Nephron progenitor cell (in vitro differentiated cells): Measurements from ENCODE around the gene TWSG1.
"Not testable (repeated sequence)": the region's sequence is repeated elsewhere in the genome, so short reads cannot be mapped to it uniquely, and the experiment has no call there.

ENCODE experiments used
- DNase-seq: peaks from one replicate; pipeline ENCODE4 v3.0.0; 2021
- H3K27ac Mint-ChIP-seq: 2 replicates; pipeline ENCODE4 v1.8.0; 2021; ENCODE audit warnings: mild to moderate bottlenecking, moderate library complexity, mixed read lengths
- H3K27me3 Mint-ChIP-seq: 2 replicates; pipeline ENCODE4 v1.8.0; 2021; ENCODE audit warnings: mild to moderate bottlenecking, low read depth, mixed read lengths; ENCODE audit not compliant: poor library complexity
- H3K36me3 Mint-ChIP-seq: 2 replicates; pipeline ENCODE4 v1.8.0; 2021; ENCODE audit warnings: low read depth, mixed read lengths
- H3K4me1 Mint-ChIP-seq: 2 replicates; pipeline ENCODE4 v1.8.0; 2021; ENCODE audit warnings: mixed read lengths
- H3K4me3 Mint-ChIP-seq: 2 replicates; pipeline ENCODE4 v1.8.0; 2021; ENCODE audit warnings: mild to moderate bottlenecking, moderate library complexity, mixed read lengths
- H3K9me3 Mint-ChIP-seq: 2 replicates; pipeline ENCODE4 v1.8.0; 2021; ENCODE audit warnings: mild to moderate bottlenecking, moderate library complexity, mixed read lengths
- CTCF ChIP-seq: fragments of 200-600 bp; sonication (generic); IDR thresholded peaks from 2 replicates; pipeline ENCODE4 v1.5.0; 2021; ENCODE audit warnings: antibody characterized with exemption

The TWSG1 gene

GRCh38 chr18:9422816-9423519, 88.4 kb downstream of the TWSG1 start:
- TF ChIP-seq CTCF, result no peak
- no peak overlapping the region for H3K27ac Mint-ChIP-seq
- H3K4me3 Mint-ChIP-seq, result no peak overlapping the region
- H3K9me3 Mint-ChIP-seq, result peaks cover 3% of the 10 kb centered on the region
- no peaks in the 10 kb centered on the region for H3K36me3 Mint-ChIP-seq
- H3K27me3 Mint-ChIP-seq, result no peaks in the 10 kb centered on the region
- DNase-seq, result no peak
- peaks cover 22% of the 10 kb centered on the region for H3K4me1 Mint-ChIP-seq

GRCh38 chr18:9423648-9424047, 89.1 kb downstream of the TWSG1 start:
- H3K27ac Mint-ChIP-seq, H3K36me3 Mint-ChIP-seq, H3K27me3 Mint-ChIP-seq, H3K9me3 Mint-ChIP-seq, DNase-seq, H3K4me3 Mint-ChIP-seq: not testable (repeated sequence)
- peaks cover 15% of the 10 kb centered on the region for H3K4me1 Mint-ChIP-seq

GRCh38 chr18:9424235-9424634, 89.7 kb downstream of the TWSG1 start:
- DNase-seq, H3K27ac Mint-ChIP-seq, H3K4me1 Mint-ChIP-seq, H3K4me3 Mint-ChIP-seq, H3K27me3 Mint-ChIP-seq, H3K9me3 Mint-ChIP-seq, H3K36me3 Mint-ChIP-seq: not testable (repeated sequence)

GRCh38 chr18:9426753-9427152, 92.2 kb downstream of the TWSG1 start:
- Mint-ChIP-seq H3K9me3 (peaks cover 15% of the 10 kb centered on the region), H3K27me3 (no peaks in the 10 kb centered on the region), H3K4me3 (no peak overlapping the region), H3K4me1 (no peaks in the 10 kb centered on the region), H3K27ac (no peak overlapping the region), H3K36me3 (peaks cover 6% of the 10 kb centered on the region)
- no peak for TF ChIP-seq CTCF
- DNase-seq, result no peak

- Mint-ChIP-seq H3K27me3 (no peaks in the 10 kb centered on the region), H3K9me3 (peaks cover 17% of the 10 kb centered on the region), H3K36me3 (peaks cover 6% of the 10 kb centered on the region), H3K27ac (no peak overlapping the region), H3K4me3 (no peak overlapping the region), H3K4me1 (peaks cover 2% of the 10 kb centered on the region)
- no peak for TF ChIP-seq CTCF
- no peak for DNase-seq
Observed at GRCh38 chr18:9428301-9428706, 93.7 kb downstream of the TWSG1 start.

- H3K27ac Mint-ChIP-seq, result no peak overlapping the region
- H3K36me3 Mint-ChIP-seq, result peaks cover 6% of the 10 kb centered on the region
- TF ChIP-seq CTCF, result no peak
- H3K4me1 Mint-ChIP-seq, result peaks cover 10% of the 10 kb centered on the region
- DNase-seq, result no peak
- peaks cover 21% of the 10 kb centered on the region for H3K9me3 Mint-ChIP-seq
- H3K27me3 Mint-ChIP-seq, result no peaks in the 10 kb centered on the region
- no peak overlapping the region for H3K4me3 Mint-ChIP-seq
Observed at GRCh38 chr18:9428862-9429661, 94.5 kb downstream of the TWSG1 start.

- H3K4me3 Mint-ChIP-seq, result no peak overlapping the region
- DNase-seq, result no peak
- H3K36me3 Mint-ChIP-seq, result peaks cover 6% of the 10 kb centered on the region
- peaks cover 21% of the 10 kb centered on the region for H3K9me3 Mint-ChIP-seq
- H3K27me3 Mint-ChIP-seq, result no peaks in the 10 kb centered on the region
- no peak for TF ChIP-seq CTCF
- no peak overlapping the region for H3K27ac Mint-ChIP-seq
- peaks cover 15% of the 10 kb centered on the region for H3K4me1 Mint-ChIP-seq
Observed at GRCh38 chr18:9429662-9429993, 95.1 kb downstream of the TWSG1 start.

- H3K27ac Mint-ChIP-seq, DNase-seq, H3K27me3 Mint-ChIP-seq, H3K36me3 Mint-ChIP-seq, H3K4me3 Mint-ChIP-seq: not testable (repeated sequence)
- H3K9me3 Mint-ChIP-seq, result peaks cover 21% of the 10 kb centered on the region
- H3K4me1 Mint-ChIP-seq, result peaks cover 20% of the 10 kb centered on the region
Observed at GRCh38 chr18:9430315-9430714, 95.7 kb downstream of the TWSG1 start.
